Ascending aorta (tissue), 2 donors: Measurements from ENCODE around the gene NAP1L1. TPM values are rescaled to one million over a fixed set of nuclear protein-coding genes. Genes with fewer than 3 reads are reported as not detected.

Experiments
- DNase-seq, 2 donors: peaks; one replicate each; pipeline ENCODE4 v3.0.0-alpha.2; 2019; ENCODE audit warnings: low spot score in 2 of 2
- H3K27ac ChIP-seq, 2 donors: fragments of 200-600 bp; sonication (generic); one replicate each; pipeline ENCODE4 v1.5.1; 2016 to 2017; ENCODE audit warnings: mild to moderate bottlenecking in 1 of 2
- H3K27me3 ChIP-seq: fragments of 200-600 bp; sonication (generic); one replicate; pipeline ENCODE4 v1.5.1; 2017
- H3K36me3 ChIP-seq, 2 donors: fragments of 200-600 bp; sonication (generic); one replicate each; pipeline ENCODE4 v1.5.1; 2016
- H3K4me1 ChIP-seq, 2 donors: fragments of 200-600 bp; sonication (generic); one replicate each; pipeline ENCODE4 v1.5.1; 2016 to 2017; ENCODE audit warnings: mild to moderate bottlenecking in 1 of 2
- H3K4me3 ChIP-seq, 2 donors: fragments of 200-600 bp; sonication (generic); one replicate each; pipeline ENCODE4 v1.5.1; 2016 to 2017; ENCODE audit warnings: mild to moderate bottlenecking in 1 of 2
- H3K9me3 ChIP-seq, 2 donors: fragments of 200-600 bp; sonication (generic); one replicate each; pipeline ENCODE4 v1.5.1; 2016
- CTCF ChIP-seq, 3 experiments: fragments of 200-600 bp in 2 of 3; fragments of 450-650 bp in 1 of 3; sonication (generic) in 2 of 3; IDR thresholded peaks; one replicate each; pipeline ENCODE4 v1.5.1; 2016 to 2019; ENCODE audit warnings: antibody characterized with exemption in 3 of 3, mild to moderate bottlenecking in 1 of 3, moderate library complexity in 1 of 3
- intact Hi-C: fragments of 100-400 bp; cut with DNase I; formaldehyde crosslinking; loops from one replicate; pipeline ENCODE4 v1.15.1; 2023
- total RNA-seq: library from RNA; depleted of rRNA; stranded (reverse); fragments of >200 nt; gene quantifications from one replicate; pipeline ENCODE4 v1.1.0, GENCODE V29; 2016

NAP1L1 gene
- total RNA-seq, 1 donor from 2014 or later: 116 TPM

- Histone ChIP-seq H3K4me1 (no peaks in the 10 kb centered on the region), H3K4me3 (no peak overlapping the region), H3K27me3 (no peaks in the 10 kb centered on the region), H3K27ac (no peak overlapping the region), H3K9me3 (no peaks in the 10 kb centered on the region), H3K36me3 (no peaks in the 10 kb centered on the region)
- no peak for DNase-seq
- intact Hi-C loops: no loop called here
- no peak for TF ChIP-seq CTCF (IDR thresholded peaks at IDR 0.05)
Observed at GRCh38 chr12:76108356-76108755, 23.9 kb upstream of the NAP1L1 start.

GRCh38 chr12:76106631-76107030 is 22.1 kb upstream of the NAP1L1 start:
- H3K9me3 ChIP-seq: no peaks in the 10 kb centered on the region
- no peaks in the 10 kb centered on the region for H3K36me3 ChIP-seq
- intact Hi-C loops: no loop called here
- no peaks in the 10 kb centered on the region for H3K27me3 ChIP-seq
- H3K27ac ChIP-seq: no peak overlapping the region
- H3K4me1 ChIP-seq: no peaks in the 10 kb centered on the region
- no peak overlapping the region for H3K4me3 ChIP-seq
- TF ChIP-seq CTCF (IDR thresholded peaks at IDR 0.05): no peak
- no peak for DNase-seq

GRCh38 chr12:76103958-76104357 is 19.5 kb upstream of the NAP1L1 start:
- H3K9me3 ChIP-seq: no peaks in the 10 kb centered on the region
- no peaks in the 10 kb centered on the region for H3K4me1 ChIP-seq
- H3K27me3 ChIP-seq: no peaks in the 10 kb centered on the region
- intact Hi-C loops: no loop called here
- no peak for TF ChIP-seq CTCF (IDR thresholded peaks at IDR 0.05)
- no peak overlapping the region for H3K4me3 ChIP-seq
- no peak overlapping the region for H3K27ac ChIP-seq
- DNase-seq: no peak
- no peaks in the 10 kb centered on the region for H3K36me3 ChIP-seq

GRCh38 chr12:76101739-76102385 is 17.4 kb upstream of the NAP1L1 start:
- Histone ChIP-seq H3K27ac (no peak overlapping the region), H3K36me3 (no peaks in the 10 kb centered on the region), H3K4me3 (no peak overlapping the region), H3K9me3 (no peaks in the 10 kb centered on the region), H3K27me3 (no peaks in the 10 kb centered on the region), H3K4me1 (no peaks in the 10 kb centered on the region)
- no peak for DNase-seq
- no peak for TF ChIP-seq CTCF (IDR thresholded peaks at IDR 0.05)
- intact Hi-C loops: no loop called here

- H3K4me1 ChIP-seq: no peaks in the 10 kb centered on the region
- TF ChIP-seq CTCF (IDR thresholded peaks at IDR 0.05): no peak
- no peak overlapping the region for H3K27ac ChIP-seq
- H3K36me3 ChIP-seq: no peaks in the 10 kb centered on the region
- no peaks in the 10 kb centered on the region for H3K9me3 ChIP-seq
- H3K27me3 ChIP-seq: no peaks in the 10 kb centered on the region
- intact Hi-C loops: no loop called here
- no peak for DNase-seq
- H3K4me3 ChIP-seq: no peak overlapping the region
Observed at GRCh38 chr12:76096079-76096646, 11.7 kb upstream of the NAP1L1 start.
